ENCODE data around the gene ALPK1.
A peak's percentile ranks its signal among the peaks of the same experiment; 100 is the strongest.
"Not testable (repeated sequence)": the region's sequence is repeated elsewhere in the genome, so short reads cannot be mapped to it uniquely, and the experiment has no call there.

The ALPK1 gene

GRCh38 chr4:112381996-112382692, 85.0 kb downstream of the ALPK1 start:
- peak; percentile 63 for DNase-seq

- no peak for DNase-seq
These were observed 88.9 kb downstream of the ALPK1 start for GRCh38 chr4:112386071-112386470.

GRCh38 chr4:112402098-112402497, 104.9 kb downstream of the ALPK1 start:
- no peak for DNase-seq

- DNase-seq: no peak
These were observed 106.2 kb downstream of the ALPK1 start for GRCh38 chr4:112403101-112403945.

DNA sequence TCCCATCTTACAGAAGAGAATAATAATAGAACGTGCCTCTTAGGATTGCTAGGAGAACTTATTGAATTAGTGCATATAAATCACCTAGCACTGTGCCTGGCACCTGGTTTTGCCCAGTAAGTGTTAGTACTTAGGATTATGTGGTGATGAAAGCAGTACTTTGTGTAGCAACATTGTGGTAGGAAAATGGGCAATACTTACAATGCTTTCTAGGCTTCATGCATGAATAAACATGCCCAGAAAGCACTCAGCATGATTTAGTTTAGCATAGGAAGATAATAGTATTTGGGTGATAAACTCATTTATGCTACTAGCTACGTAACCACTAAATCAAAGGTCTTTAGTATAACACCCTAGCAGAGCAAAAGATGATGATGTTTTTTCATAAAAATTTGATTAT, 113.2 kb downstream of the ALPK1 start:
- DNase-seq: no peak

DNA sequence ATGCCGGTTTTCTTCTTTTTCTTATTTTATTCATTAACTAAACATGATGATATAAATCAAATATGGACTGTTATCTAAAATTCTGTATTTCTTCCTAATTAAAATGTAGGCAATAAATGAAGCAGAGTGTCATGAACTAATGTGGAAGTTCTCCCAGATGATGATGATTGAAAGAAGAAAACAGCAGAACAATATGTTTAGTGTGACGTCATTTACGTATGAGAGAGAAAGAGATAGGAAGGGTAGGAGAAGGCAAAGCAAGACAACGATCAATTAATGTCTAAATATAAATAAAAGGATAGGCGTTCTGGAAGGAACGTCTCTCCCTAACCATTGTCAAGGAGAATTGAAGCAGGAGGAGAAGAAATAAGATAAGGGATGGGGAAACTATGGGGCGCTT, 113.6 kb downstream of the ALPK1 start:
- no peak for DNase-seq

DNA sequence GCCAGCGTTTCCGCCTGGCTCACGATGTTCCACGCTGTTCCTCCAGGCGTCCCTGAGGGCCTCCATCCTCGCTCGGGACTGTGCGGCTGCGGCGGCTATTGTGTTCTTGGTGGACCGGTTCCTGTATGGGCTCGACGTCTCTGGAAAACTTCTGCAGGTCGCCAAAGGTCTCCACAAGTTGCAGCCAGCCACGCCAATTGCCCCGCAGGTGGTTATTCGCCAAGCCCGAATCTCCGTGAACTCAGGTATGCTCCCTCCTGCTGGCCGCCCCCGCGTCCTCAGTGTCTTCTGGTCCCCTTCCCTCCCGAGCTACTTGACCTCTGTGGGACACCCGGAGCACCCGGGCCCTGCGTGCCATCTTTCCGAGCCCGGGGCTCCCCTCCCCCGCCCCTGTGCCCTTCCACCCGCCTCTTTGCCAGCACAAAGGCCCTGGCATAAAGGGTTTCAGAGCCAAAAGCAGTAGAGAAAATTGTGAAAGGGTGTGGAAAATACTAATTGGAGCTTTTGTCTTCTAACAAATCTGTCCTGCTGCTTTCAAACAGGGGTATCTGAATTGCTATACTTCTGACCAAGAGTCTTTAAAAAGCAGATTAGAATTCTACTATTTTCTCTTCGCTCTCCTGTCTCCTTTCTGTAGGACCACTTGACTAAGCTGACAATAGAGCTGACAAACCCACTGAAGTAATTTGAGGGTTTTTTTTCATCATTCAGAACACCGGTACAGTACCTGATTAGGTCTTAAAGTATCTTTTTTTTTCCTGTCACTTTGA, 114.8 kb downstream of the ALPK1 start:
- DNase-seq: no peak

DNA sequence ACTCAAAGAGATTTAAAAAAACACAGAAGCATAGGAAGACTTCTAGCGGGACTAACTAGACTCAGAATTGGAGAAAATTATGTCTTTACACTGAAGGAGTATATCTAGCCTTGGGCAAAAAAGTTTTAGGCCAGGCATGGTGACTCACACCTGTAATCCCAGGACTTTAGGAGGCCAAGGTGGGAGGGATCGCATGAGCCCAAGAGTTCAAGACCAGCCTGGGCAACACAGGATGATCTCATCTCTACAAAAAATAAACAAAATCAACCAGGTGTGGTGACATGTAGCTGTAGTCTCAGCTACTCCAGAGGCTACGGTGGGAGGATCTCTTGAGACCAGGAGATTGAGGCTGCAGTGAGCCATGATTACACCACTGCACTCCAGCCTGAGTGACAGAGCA, 119.3 kb downstream of the ALPK1 start:
- DNase-seq: no peak

DNA sequence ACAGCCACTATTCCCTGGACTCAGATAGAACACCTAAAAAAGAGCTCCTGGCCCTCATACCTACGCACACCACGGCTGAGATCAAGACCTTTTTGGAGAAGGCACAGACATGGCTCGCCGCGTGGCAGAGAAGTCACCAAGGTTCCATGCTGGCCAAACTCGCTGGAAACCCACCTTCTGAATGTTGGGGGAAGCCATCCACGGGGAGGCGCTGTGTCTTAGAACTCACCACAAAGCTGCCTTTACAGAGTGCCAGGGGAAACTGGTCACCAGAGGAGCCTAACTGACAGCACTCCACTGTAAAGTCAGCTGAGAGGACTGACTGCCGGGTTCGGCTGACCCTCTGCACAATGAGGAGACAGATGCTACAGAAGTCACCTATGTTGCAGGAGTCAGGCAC, 120.9 kb downstream of the ALPK1 start:
- no peak for DNase-seq

DNA sequence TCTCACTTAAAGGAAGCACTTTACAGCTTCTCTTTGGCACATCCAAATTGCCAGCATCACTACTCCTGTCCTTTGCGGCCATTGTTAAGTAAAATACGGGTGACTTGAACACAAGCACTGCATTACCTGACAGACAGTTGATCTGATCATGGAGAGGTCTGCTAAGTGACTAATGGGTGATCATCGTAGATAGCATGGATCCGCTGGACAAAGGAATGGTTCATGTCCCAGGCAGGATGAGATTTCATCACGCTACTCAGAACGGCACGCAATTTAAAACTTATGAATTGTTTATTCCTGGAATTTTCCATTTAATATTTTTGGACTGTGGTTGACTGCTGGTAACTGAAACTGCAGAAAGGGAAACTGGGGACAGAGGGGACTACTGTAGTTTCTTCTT, 124.7 kb downstream of the ALPK1 start:
- DNase-seq: no peak

- no peak for DNase-seq
These were observed 125.5 kb downstream of the ALPK1 start for GRCh38 chr4:112422644-112423043.

GRCh38 chr4:112423591-112423990, 126.4 kb downstream of the ALPK1 start:
- no peak for DNase-seq

DNA sequence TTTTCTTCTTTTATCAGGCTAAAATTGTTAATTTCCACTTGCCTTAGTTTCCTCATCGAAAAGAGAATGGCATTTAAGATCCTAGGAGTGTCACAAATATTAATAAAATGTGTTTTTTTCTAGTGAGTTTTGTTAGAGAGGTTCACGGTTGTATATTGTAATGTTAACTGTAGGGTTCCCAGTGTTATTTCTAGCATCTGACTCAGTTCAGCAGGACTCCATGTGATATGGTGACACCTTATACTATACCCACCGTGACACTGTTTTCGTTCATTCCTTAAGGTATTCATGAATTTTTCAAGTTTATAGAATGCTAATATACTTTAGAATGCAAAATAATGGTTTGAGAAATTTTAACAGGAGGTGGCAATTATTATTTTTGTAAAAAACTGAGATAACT, 128.7 kb downstream of the ALPK1 start:
- DNase-seq: no peak

GRCh38 chr4:112426416-112426815, 129.2 kb downstream of the ALPK1 start:
- DNase-seq: no peak

DNA sequence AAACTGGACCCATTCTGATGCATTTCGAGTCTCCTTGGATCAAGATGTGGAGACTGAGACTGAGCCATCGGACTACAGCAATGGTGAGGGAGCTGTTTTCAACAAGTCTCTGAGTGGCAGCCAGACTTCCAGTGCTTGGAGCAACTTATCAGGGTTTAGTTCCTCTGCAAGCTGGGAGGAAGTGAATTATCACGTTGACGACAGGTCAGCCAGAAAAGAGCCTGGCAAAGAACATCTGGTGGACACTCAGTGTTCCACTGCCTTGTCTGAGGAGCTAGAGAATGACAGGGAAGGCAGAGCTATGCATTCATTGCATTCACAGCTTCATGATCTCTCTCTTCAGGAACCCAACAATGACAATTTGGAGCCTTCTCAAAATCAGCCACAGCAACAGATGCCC, 134.0 kb downstream of the ALPK1 start:
- DNase-seq: no peak

DNA sequence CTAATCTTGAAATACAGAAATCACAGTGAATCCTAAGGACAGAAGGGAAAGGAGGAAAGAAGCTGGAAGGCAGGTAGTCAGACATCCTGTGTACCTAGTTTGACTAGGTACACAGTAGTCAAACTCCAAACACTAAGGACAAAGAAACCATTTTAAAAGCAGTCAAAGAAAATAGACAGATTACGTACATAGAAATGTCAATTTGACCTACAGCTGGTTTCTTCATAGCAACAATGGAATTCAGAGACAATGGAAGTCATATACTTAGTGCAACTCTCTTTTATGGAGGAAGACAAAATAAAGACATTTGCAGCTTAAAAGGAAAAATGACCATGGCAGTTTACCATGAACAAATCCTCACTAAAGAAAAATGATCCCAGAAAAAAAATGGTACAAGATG, 139.8 kb downstream of the ALPK1 start:
- no peak for DNase-seq

GRCh38 chr4:112442226-112442625, 145.1 kb downstream of the ALPK1 start:
- DNase-seq: not testable (repeated sequence)

DNA sequence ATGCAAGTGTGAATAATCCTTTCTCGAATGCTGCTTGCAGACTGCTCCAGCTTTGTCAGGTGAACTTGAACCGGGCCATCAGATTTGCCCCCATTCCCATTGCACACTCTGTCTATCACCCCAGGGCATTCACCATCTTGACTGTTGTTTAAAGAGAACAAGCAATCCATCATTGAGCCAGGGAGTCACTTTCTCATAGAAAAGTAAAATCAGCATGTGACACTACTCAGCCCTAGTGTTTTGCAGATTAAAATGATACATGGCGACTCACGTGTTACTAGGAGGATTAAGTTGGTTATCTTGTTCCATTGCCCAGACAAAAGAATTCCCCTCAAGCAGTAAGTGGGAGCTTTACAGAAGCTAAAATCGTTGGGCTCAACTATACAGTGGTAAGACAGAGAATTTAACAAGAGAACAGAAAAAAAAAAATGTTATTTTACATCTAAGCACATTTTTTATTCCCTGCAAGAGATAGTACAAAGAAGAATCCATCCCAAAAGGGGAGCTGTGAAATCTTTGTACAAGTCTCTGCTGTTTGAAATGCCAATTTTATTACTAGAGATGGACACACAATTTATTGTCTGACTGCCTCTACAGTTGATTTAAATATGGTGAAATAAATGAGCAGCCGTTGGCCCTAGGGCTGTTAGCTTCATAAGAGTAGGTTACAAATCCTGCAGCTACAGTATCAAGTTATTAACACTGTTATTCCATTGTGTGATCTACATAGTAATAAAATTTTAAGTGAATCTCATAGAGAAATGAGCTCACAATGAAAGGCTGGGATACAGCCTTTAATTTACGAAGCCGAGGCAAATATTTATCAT, 151.3 kb downstream of the ALPK1 start:
- DNase-seq: no peak

DNA sequence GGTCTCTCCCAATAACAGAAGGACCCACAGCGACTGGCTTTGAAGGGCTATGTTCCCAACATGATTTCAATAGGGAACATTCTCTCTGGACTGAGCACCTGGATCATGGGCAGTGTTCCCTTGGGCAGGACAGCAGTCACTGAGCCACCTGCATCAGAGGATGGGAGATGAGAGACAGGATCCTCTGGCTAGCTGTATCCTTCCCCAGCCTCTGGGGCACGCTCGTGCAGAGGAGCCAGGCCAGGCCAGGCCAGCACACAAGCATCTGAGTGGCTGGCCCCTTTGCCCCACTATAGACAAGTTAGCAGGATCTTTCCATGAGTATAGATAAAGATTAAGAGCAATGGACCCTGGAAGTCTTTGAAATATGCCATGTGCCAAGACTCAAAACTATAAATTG, 152.5 kb downstream of the ALPK1 start:
- DNase-seq: no peak

GRCh38 chr4:112451104-112451503, 153.9 kb downstream of the ALPK1 start:
- DNase-seq: no peak

- DNase-seq: no peak
These were observed 154.7 kb downstream of the ALPK1 start for GRCh38 chr4:112451831-112452230.

DNA sequence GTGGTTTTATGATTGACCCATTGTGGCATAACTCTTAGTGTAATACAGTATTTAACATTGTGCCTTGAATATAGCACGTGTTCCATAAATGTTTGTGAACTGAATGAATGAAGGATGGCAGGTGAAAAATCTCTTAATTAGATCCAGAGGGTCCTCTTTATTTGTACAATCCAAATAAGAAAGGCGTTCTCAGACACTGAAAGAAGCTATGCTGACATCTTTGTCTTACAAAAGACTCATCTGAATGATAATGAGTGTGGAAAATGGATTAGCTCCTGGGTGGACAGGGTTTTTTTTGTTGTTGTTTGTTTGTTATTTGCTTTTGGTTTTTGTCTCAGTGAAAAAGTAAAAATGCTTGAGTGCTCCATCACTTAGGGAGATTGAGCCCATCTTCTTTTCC, 156.2 kb downstream of the ALPK1 start:
- no peak for DNase-seq

- no peak for DNase-seq
These were observed 175.1 kb downstream of the ALPK1 start for GRCh38 chr4:112472318-112472717.
